Inflammatory macrophage treated with lipopolysaccharide for 1 hour (primary cell): ENCODE results near the gene RAE1.
A peak's percentile ranks its signal among the peaks of the same experiment; 100 is the strongest.

Experiments used
- DNase-seq, 2 donors: peaks; one replicate each; pipeline ENCODE4 v3.0.0-alpha.2; 2020 to 2022

Gene RAE1

DNA sequence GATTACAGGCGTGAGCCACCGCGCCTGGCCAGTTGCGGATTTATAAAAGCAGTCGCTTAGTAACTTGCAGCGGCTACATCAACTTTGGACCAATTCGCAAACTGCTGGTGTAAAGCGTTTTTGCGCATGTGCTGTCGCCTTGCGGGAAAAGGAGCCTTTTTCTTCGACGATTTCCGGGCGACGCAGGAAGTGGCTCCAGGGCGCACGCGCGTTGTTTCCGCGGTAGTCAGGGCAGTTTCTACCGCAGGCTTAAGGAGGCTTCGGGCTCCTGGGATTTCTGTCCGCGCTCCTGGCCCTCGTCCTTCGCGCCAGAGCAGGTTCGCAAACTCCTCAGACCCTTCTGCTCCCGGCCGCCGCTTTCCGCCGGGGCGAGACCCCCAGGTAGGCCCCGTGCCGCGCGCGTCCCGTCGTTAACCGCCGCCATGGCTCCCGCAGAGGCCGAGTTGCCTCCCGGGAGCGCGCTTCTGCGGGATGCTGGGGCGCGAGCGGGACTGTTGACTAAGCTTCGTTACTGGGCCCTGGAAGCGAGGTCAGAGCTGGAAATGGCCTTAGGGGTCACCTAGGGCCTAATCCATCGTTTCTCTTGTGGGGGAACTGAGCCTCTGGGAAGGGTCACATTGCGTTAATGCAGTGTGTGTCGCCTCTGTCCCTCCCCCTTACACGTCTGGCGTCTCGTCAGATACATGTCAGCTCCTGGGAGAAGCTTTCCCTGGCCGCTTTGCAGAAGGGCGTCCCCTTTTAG is at the start of gene RAE1:
Gene RAE1, plus strand, starts transcription at position 214 of the 742 bp plus-strand sequence. CDS start 2,784 bp downstream, outside the sequence.
- DNase-seq: peak; percentile 86 to 93

- no peak for DNase-seq
Observed at GRCh38 chr20:57306747-57307146, 44.3 kb upstream of the RAE1 start.

- DNase-seq: peak in 1 of 2 donors; percentile 60
Observed at GRCh38 chr20:57308451-57309271, 42.4 kb upstream of the RAE1 start.

GRCh38 chr20:57309544-57310115 is 41.4 kb upstream of the RAE1 start:
- no peak for DNase-seq

GRCh38 chr20:57310821-57311514 is 40.1 kb upstream of the RAE1 start:
- DNase-seq: no peak

- DNase-seq: no peak
Observed at GRCh38 chr20:57312138-57312537, 38.9 kb upstream of the RAE1 start.

GRCh38 chr20:57313230-57313629 is 37.8 kb upstream of the RAE1 start:
- no peak for DNase-seq

DNA sequence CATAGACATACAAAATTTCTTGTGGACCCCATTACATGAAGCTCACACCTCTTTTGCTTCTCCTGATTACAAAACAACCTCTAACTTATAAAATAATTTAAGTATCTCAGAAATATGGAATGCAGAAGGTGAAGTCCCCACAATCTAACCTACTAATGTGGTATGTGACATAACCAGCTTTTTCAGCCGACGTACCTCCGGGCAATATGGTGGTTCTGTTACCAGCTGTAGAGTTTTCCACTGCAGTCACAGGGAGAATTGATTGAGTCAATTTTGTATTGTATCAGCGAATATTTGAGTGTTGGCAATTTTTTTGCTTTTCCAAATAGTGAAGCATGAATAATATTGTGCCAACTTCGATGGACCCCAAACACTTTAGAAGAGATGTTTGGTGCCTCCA is 37.1 kb upstream of the RAE1 start:
- no peak for DNase-seq

DNA sequence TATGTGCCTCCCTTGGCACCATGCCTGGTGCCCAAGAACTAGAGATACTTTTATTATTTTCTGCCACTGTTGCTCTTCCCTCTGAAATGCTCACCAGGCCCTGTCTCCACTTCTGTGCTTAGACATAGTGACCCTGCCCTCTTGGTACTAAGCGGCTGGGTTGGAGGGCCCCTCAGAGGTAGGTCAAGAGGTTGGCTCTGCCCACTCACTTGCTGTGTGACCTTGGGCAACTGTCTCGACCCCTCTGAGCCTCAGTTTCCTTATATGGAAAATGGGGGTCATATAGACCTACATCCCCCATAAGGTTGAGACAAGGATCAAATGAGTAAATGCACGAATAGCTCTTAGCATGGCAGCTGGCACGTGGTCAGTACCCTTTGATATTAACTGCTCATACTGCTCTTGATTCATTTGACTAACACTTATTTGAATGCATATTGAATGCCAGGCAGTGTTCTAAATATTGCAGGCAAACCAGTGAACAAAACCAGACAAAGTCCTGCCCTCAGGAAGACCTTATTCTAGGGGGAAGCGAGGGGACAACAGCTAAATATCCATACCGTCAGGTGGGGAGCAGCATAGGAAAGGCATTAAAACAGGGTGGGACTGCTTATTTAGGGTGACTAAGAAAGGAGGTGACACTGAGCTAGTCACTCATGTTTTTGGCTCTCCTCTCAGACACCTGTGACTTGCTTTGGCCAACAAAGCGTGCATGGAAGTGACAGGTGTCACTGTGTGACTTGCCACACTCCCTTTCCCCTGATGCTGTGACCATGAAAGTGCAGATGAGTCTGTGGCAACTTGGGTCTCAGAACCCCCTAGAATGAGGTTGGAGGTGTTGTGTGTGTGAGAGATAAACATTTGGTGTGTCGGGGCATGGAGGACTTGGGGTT is 35.7 kb upstream of the RAE1 start:
- DNase-seq: no peak

- no peak for DNase-seq
Observed at GRCh38 chr20:57315976-57316480, 35.0 kb upstream of the RAE1 start.

DNA sequence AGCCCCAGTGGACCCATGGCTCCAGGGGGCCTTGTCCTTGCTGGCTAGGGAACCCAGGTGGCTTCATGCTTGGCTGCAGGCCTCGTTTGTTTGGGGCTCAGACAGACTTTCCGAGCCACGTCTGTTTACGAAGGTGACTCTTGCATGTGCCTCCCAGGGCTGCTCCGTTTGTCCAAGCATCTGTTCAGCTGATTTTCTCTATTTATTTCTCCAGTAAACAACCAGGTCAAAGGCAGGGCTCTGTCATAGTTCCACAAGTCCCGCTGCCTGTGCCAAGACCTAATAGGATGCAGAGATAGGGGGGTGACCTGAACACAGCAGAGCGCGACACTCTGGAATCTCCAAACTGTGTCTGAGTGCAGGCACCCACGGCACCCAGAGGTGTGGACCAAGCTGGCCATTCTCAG is 34.3 kb upstream of the RAE1 start:
- no peak for DNase-seq

DNA sequence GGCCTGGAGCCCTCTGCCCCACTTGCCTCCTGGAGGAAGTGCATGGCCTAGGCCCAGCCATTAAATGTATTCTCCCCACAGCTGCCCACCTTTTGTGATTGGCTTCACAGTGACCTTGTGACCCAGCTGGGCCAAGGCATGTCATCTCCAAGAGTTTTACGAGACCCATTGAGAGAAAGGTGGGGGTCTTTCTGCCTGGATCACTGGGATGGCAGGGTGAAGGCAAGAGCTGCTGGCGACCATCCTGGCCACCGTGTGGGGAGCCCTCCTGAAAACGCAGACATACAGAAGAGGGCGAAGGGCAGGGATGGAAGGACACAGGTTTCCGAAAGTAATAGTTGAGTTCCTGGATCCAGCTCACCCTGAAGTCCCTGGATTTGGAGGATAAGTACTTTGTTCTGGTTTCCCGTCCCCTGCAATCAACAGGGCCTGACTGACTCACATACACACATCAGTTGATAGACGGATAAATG is 33.7 kb upstream of the RAE1 start:
- no peak for DNase-seq

- no peak for DNase-seq
Observed at GRCh38 chr20:57317789-57318371, 33.2 kb upstream of the RAE1 start.

DNA sequence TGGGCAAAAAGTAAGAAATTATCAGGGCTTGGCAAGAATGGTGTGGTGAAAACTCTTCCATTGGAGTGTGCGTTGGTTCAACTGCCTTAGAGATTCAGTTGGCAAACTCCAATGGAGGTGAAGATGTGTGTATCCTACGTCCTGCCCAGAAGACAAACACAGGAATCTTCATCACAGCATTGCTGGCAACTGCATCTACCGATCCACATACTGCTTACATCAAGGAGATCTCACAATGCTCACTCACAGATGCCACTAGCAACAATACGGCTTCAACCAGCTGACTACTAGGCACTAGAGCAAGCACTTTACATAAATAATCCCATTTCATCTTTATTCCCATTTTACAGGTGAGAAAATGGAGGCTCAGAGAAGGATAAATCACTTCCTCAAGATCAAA is 31.5 kb upstream of the RAE1 start:
- DNase-seq: no peak

DNA sequence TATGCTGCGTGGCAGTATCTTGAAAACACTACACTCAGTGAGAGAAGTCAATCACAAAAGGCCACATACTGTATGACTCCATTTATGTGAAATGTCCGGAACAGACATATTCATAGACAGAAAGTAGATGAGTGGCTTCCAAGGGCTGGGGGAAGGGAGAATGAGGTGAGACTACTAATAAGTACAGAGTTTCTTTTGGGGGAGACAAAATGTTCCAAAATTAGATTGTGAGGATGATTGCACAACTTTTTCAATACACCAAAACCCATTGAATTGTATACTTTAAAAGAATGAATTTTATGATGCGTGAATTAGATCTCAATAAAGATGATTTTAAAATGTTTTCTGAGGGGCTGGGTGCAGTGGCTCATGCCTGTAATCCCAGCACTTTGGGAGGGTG is 30.7 kb upstream of the RAE1 start:
- DNase-seq: no peak

DNA sequence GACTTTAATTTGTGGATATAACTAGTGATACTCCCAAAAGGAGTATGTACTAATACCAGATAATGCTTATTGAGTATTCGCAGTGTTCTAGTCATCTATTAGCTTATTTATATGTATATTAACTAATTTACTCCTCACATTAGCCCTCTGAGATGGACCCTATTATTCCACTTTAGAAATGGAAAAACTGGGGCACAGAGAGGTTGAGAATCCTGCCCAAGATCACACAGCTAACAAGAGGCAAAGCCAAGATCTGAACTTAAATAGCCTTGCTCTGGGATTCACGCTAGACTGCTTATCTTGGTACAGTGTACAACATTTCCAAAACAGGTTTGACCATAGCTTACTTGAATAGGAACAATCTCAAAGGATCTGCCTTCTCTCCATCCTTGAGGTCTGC is 29.9 kb upstream of the RAE1 start:
- no peak for DNase-seq

GRCh38 chr20:57322476-57322875 is 28.6 kb upstream of the RAE1 start:
- no peak for DNase-seq

- no peak for DNase-seq
Observed at GRCh38 chr20:57323034-57323433, 28.0 kb upstream of the RAE1 start.

DNA sequence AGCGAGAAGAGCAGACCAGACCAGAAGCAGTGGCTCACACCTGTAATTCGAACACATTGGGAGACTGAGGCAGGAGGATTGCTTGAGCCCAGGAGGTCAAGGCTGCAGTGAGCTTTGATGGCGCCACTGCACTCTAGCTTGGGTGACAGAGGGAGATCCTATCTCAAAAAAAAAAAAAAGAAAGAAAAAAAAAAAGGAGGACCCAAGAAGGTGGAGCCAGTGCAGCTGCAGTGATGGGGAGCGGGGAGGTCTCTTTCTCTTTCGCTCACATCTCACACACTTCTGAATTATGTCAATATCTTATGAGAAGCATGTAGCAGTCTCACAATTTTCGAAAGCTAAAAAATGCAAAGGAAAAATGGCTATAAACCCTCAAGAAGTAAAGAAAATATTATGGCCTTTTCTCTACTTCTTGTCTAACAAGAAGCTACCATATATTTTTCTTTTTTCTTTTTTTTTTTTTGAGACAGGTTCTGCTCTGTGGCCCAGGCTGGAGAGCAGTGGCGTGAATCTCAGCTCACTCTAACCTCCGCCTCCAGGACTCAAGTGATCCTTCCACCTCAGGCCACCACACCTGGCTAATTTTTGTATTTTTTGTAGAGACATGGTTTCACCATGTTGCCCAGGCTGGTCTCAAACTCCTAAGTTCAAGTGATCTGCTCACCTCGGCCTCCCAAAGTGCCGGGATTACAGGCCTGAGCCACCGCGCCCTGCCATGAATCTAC is 25.3 kb upstream of the RAE1 start:
- DNase-seq: no peak

- DNase-seq: no peak
Observed at GRCh38 chr20:57326667-57327455, 24.2 kb upstream of the RAE1 start.
